ENCODE results near the gene DNAH17.

The DNAH17 gene

GRCh38 chr17:78526231-78527025, 50.8 kb downstream of the DNAH17 start:
- TF ChIP-seq EZH2phosphoT487 (IDR thresholded peaks at IDR 0.05; ENCODE audit: low read length) (no peak), EZH2 (optimal IDR thresholded peaks at IDR 0.05; ENCODE audit: low read depth, low read length) (no peak), CTCF (IDR thresholded peaks at IDR 0.05; ENCODE audit: low read length) (no peak)
- H3K9me2 ChIP-seq (replicated peaks; ENCODE audit: insufficient read depth, low read length), result no peaks in the 10 kb centered on the region
- H3K4me2 ChIP-seq (ENCODE audit: low read depth, low read length), result no peak overlapping the region
- no peak overlapping the region for H2AFZ ChIP-seq (ENCODE audit: low read length)
- no peaks in the 10 kb centered on the region for H3F3A ChIP-seq (ENCODE audit: insufficient read depth, low read length)
- no peaks in the 10 kb centered on the region for H3K79me2 ChIP-seq (ENCODE audit: low read length)
- H3K27ac ChIP-seq (ENCODE audit: low read length), result no peak overlapping the region
- H3K9me3 ChIP-seq (replicated peaks; ENCODE audit: insufficient read depth, low read length), result no peaks in the 10 kb centered on the region
- H3K36me3 ChIP-seq (replicated peaks; ENCODE audit: insufficient read depth, low read length), result no peaks in the 10 kb centered on the region
- H4K20me1 ChIP-seq (ENCODE audit: insufficient read depth, low read length), result no peaks in the 10 kb centered on the region
- H3K27me3 ChIP-seq (replicated peaks; ENCODE audit: insufficient read depth, low read length), result peaks cover 97% of the 10 kb centered on the region
- DNase-seq, result no peak
- no peaks in the 10 kb centered on the region for H3K4me1 ChIP-seq (ENCODE audit: low read length)
- H3K9ac ChIP-seq (ENCODE audit: low read length), result no peak overlapping the region
- no peak overlapping the region for H3K4me3 ChIP-seq (ENCODE audit: low read length)

- Histone ChIP-seq H3K4me1 (ENCODE audit: low read length) (no peaks in the 10 kb centered on the region), H3K27ac (ENCODE audit: low read length) (no peak overlapping the region), H3K4me3 (ENCODE audit: low read length) (no peak overlapping the region), H3F3A (ENCODE audit: insufficient read depth, low read length) (no peaks in the 10 kb centered on the region), H3K4me2 (ENCODE audit: low read depth, low read length) (no peak overlapping the region), H2AFZ (ENCODE audit: low read length) (no peak overlapping the region), H3K27me3 (replicated peaks; ENCODE audit: insufficient read depth, low read length) (peaks cover 97% of the 10 kb centered on the region), H3K9me2 (replicated peaks; ENCODE audit: insufficient read depth, low read length) (no peaks in the 10 kb centered on the region), H3K36me3 (replicated peaks; ENCODE audit: insufficient read depth, low read length) (no peaks in the 10 kb centered on the region), H3K9ac (ENCODE audit: low read length) (no peak overlapping the region), H4K20me1 (ENCODE audit: insufficient read depth, low read length) (no peaks in the 10 kb centered on the region), H3K9me3 (replicated peaks; ENCODE audit: insufficient read depth, low read length) (no peaks in the 10 kb centered on the region), H3K79me2 (ENCODE audit: low read length) (no peaks in the 10 kb centered on the region)
- DNase-seq, result no peak
- TF ChIP-seq EZH2 (optimal IDR thresholded peaks at IDR 0.05; ENCODE audit: low read depth, low read length) (no peak), EZH2phosphoT487 (IDR thresholded peaks at IDR 0.05; ENCODE audit: low read length) (no peak)
Observed at GRCh38 chr17:78525511-78526160, 51.6 kb downstream of the DNAH17 start.

GRCh38 chr17:78524870-78525510, 52.2 kb downstream of the DNAH17 start:
- H3K9ac ChIP-seq (ENCODE audit: low read length), result no peak overlapping the region
- no peaks in the 10 kb centered on the region for H3K79me2 ChIP-seq (ENCODE audit: low read length)
- H3K4me3 ChIP-seq (ENCODE audit: low read length), result no peak overlapping the region
- no peak overlapping the region for H3K4me2 ChIP-seq (ENCODE audit: low read depth, low read length)
- no peaks in the 10 kb centered on the region for H3K9me3 ChIP-seq (replicated peaks; ENCODE audit: insufficient read depth, low read length)
- no peaks in the 10 kb centered on the region for H3K36me3 ChIP-seq (replicated peaks; ENCODE audit: insufficient read depth, low read length)
- H3K9me2 ChIP-seq (replicated peaks; ENCODE audit: insufficient read depth, low read length), result no peaks in the 10 kb centered on the region
- TF ChIP-seq CTCF (IDR thresholded peaks at IDR 0.05; ENCODE audit: low read length), result no peak
- no peak for TF ChIP-seq EZH2 (optimal IDR thresholded peaks at IDR 0.05; ENCODE audit: low read depth, low read length)
- no peak overlapping the region for H2AFZ ChIP-seq (ENCODE audit: low read length)
- H4K20me1 ChIP-seq (ENCODE audit: insufficient read depth, low read length), result no peaks in the 10 kb centered on the region
- no peak for DNase-seq
- no peak overlapping the region for H3K27ac ChIP-seq (ENCODE audit: low read length)
- H3K4me1 ChIP-seq (ENCODE audit: low read length), result no peaks in the 10 kb centered on the region
- no peaks in the 10 kb centered on the region for H3F3A ChIP-seq (ENCODE audit: insufficient read depth, low read length)
- H3K27me3 ChIP-seq (replicated peaks; ENCODE audit: insufficient read depth, low read length), result peaks cover 97% of the 10 kb centered on the region

Measured in MM.1S (cell line).